SK-N-SH treated with all-trans-retinoic acid at 6 μM for 48 hours (cell line): ENCODE measurements around the gene RASSF10.

Source experiments
- ATAC-seq: fragments of 200-7000 bp; cut with Tn5 transposase; 3 replicates; pipeline ENCODE4 v1.9.1; 2020; ENCODE audit warnings: mild to moderate bottlenecking, moderate library complexity
- ARNTL ChIP-seq: fragments of 450-650 bp; formaldehyde crosslinking; IDR thresholded peaks from 2 replicates; pipeline ENCODE4 v1.5.0; 2020; ENCODE audit warnings: low read depth, mild to moderate bottlenecking, moderate library complexity, borderline replicate concordance
- BACH2 ChIP-seq: fragments of 250-450 bp; sonication (Bioruptor Pico); IDR thresholded peaks from 2 replicates; pipeline ENCODE4 v1.9.0; 2021; ENCODE audit warnings: mild to moderate bottlenecking, borderline replicate concordance
- CSDC2 ChIP-seq: fragments of 250-450 bp; sonication (Bioruptor Pico); IDR thresholded peaks from 2 replicates; pipeline ENCODE4 v1.5.0; 2020; ENCODE audit warnings: mild to moderate bottlenecking, moderate library complexity
- ESRRG ChIP-seq: fragments of 250-450 bp; sonication (Bioruptor Pico); IDR thresholded peaks from 2 replicates; pipeline ENCODE4 v1.6.1; 2021; ENCODE audit warnings: mild to moderate bottlenecking
- GLIS3 ChIP-seq: fragments of 250-450 bp; sonication (Bioruptor Pico); IDR thresholded peaks from 2 replicates; pipeline ENCODE4 v1.5.0; 2020; ENCODE audit warnings: mild to moderate bottlenecking, moderate library complexity
- ISL1 ChIP-seq: fragments of 250-450 bp; sonication (Bioruptor Pico); IDR thresholded peaks from 2 replicates; pipeline ENCODE4 v2.1.2; 2022; ENCODE audit warnings: mild to moderate bottlenecking, moderate library complexity
- OSR1 ChIP-seq: fragments of 250-450 bp; sonication (Bioruptor Pico); IDR thresholded peaks from 2 replicates; pipeline ENCODE4 v1.8.0; 2022; ENCODE audit warnings: moderate library complexity, mild to moderate bottlenecking, inconsistent platforms
- PPARA ChIP-seq: fragments of 250-450 bp; sonication (Bioruptor Pico); IDR thresholded peaks from 2 replicates; pipeline ENCODE4 v1.5.0; 2020; ENCODE audit warnings: mild to moderate bottlenecking, borderline replicate concordance
- RARB ChIP-seq: fragments of 250-450 bp; sonication (Bioruptor Pico); IDR thresholded peaks from 2 replicates; pipeline ENCODE4 v1.8.0; 2021; ENCODE audit warnings: mild to moderate bottlenecking, moderate library complexity
- TCF4 ChIP-seq: fragments of 250-450 bp; sonication (Bioruptor Pico); IDR thresholded peaks from 2 replicates; pipeline ENCODE4 v1.8.0; 2021; ENCODE audit warnings: mild to moderate bottlenecking, moderate library complexity, borderline replicate concordance
- ZC3H10 ChIP-seq: fragments of 250-450 bp; sonication (Bioruptor Pico); IDR thresholded peaks from 2 replicates; pipeline ENCODE4 v1.5.1; 2021; ENCODE audit warnings: mild to moderate bottlenecking, moderate library complexity
- ZFP3 ChIP-seq: fragments of 250-450 bp; sonication (Bioruptor Pico); IDR thresholded peaks from 2 replicates; pipeline ENCODE4 v1.5.0; 2020; ENCODE audit warnings: mild to moderate bottlenecking, moderate library complexity
- ZFP30 ChIP-seq: fragments of 450-650 bp; formaldehyde crosslinking; IDR thresholded peaks from 2 replicates; pipeline ENCODE4 v1.5.0; 2022; ENCODE audit warnings: mild to moderate bottlenecking, moderate library complexity
- ZNF565 ChIP-seq: fragments of 450-650 bp; formaldehyde crosslinking; conservative IDR thresholded peaks from 2 replicates; pipeline ENCODE4 v1.5.0; 2020; ENCODE audit warnings: low read depth, mild to moderate bottlenecking, moderate library complexity
- ZNF70 ChIP-seq: fragments of 450-650 bp; formaldehyde crosslinking; IDR thresholded peaks from 2 replicates; pipeline ENCODE4 v1.5.0; 2020; ENCODE audit warnings: mild to moderate bottlenecking, moderate library complexity
- ZNF8 ChIP-seq: fragments of 450-650 bp; formaldehyde crosslinking; IDR thresholded peaks from 2 replicates; pipeline ENCODE4 v1.5.0; 2020; ENCODE audit warnings: mild to moderate bottlenecking, moderate library complexity
- TF ChIP-seq, protein P1 (sequence below): fragments of 250-450 bp; sonication (Bioruptor Pico); IDR thresholded peaks from 2 replicates; pipeline ENCODE4 v1.5.1; 2021; ENCODE audit warnings: mild to moderate bottlenecking, moderate library complexity
- TF ChIP-seq, protein P2 (sequence below): fragments of 250-450 bp; sonication (Bioruptor Pico); IDR thresholded peaks from 2 replicates; pipeline ENCODE4 v1.8.0; 2021; ENCODE audit warnings: low read depth, mild to moderate bottlenecking, moderate library complexity, borderline replicate concordance
- TF ChIP-seq, protein P3 (sequence below): fragments of 250-450 bp; sonication (Bioruptor Pico); IDR thresholded peaks from 2 replicates; pipeline ENCODE4 v1.5.0; 2020; ENCODE audit warnings: mild to moderate bottlenecking, moderate library complexity
- TF ChIP-seq, protein P4 (sequence below): fragments of 250-450 bp; sonication (Bioruptor Pico); IDR thresholded peaks from 2 replicates; pipeline ENCODE4 v1.8.0; 2020; ENCODE audit warnings: mild to moderate bottlenecking, moderate library complexity, borderline replicate concordance
- TF ChIP-seq, protein P5 (sequence below): fragments of 250-450 bp; sonication (Bioruptor Pico); IDR thresholded peaks from 2 replicates; pipeline ENCODE4 v1.5.1; 2020; ENCODE audit warnings: low read depth, mild to moderate bottlenecking, moderate library complexity

RASSF10 gene

DNA sequence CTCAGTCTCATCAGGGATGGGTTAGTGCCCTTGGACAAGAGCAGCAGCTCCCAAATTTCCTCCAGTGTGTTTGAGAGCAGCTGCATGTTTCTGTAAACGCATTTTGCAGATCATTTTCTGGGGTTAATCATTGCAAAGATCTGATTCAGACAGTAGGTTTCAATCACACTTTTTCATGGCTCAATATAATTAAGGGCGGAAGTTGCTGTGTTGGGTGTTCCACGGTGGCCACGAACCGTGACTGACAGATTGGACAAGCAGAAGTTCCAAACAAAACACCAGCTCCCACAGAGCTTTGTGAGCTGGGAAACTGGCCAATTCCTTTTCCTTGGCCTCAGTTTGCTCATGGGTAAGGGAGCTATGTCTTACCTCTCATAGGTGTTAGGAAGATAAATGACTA, 8.4 kb upstream of the RASSF10 start:
- no peak for ATAC-seq

DNA sequence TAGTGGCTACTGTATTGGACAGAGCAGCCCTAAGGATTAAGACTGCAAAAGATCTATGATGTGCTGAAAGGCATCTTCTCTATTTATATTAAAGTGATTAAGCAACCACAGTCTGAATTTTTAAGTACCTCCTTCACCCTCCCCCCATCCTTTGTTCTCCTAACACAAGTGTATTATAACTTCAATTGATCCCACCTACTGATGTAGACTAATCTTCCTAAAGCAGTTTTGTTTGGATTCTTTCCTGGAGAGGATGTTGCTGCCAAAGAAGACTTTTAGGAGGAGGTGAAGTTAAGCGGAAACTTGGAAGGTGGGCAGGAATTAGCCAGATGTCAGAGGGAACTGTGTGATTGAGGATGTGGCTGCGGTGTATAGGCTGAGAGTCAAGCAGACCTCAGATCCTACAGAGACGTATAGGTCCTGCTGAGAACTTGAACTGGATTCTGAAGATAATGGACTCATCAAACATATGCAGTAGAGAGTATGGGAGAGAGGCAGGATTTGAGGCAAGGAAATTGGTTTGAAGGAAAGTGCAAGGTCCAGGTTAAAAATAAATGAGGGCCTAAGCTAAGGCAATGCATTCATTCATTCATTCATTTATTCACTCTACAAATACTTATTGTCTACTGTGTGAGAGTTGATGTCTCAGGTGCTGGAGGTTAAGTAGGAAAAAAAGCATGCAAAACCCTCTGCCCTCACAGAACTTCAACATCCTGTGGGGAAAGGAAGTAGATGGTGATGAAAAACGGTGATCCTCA, 5.2 kb upstream of the RASSF10 start:
- no peak for ATAC-seq
- TF ChIP-seq, protein P1, sequence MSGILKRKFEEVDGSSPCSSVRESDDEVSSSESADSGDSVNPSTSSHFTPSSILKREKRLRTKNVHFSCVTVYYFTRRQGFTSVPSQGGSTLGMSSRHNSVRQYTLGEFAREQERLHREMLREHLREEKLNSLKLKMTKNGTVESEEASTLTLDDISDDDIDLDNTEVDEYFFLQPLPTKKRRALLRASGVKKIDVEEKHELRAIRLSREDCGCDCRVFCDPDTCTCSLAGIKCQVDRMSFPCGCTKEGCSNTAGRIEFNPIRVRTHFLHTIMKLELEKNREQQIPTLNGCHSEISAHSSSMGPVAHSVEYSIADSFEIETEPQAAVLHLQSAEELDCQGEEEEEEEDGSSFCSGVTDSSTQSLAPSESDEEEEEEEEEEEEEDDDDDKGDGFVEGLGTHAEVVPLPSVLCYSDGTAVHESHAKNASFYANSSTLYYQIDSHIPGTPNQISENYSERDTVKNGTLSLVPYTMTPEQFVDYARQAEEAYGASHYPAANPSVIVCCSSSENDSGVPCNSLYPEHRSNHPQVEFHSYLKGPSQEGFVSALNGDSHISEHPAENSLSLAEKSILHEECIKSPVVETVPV = no peak
- no peak for TF ChIP-seq GLIS3 (CRISPR knock-in tag)
- TF ChIP-seq, protein P2, sequence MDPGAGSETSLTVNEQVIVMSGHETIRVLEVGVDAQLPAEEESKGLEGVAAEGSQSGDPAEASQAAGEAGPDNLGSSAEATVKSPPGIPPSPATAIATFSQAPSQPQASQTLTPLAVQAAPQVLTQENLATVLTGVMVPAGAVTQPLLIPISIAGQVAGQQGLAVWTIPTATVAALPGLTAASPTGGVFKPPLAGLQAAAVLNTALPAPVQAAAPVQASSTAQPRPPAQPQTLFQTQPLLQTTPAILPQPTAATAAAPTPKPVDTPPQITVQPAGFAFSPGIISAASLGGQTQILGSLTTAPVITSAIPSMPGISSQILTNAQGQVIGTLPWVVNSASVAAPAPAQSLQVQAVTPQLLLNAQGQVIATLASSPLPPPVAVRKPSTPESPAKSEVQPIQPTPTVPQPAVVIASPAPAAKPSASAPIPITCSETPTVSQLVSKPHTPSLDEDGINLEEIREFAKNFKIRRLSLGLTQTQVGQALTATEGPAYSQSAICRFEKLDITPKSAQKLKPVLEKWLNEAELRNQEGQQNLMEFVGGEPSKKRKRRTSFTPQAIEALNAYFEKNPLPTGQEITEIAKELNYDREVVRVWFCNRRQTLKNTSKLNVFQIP (CRISPR knock-in tag) = no peak
- no peak for TF ChIP-seq OSR1 (CRISPR knock-in tag)
- TF ChIP-seq BACH2 (CRISPR knock-in tag) = no peak
- no peak for TF ChIP-seq ZNF70 (CRISPR knock-in tag)
- no peak for TF ChIP-seq ZNF565 (CRISPR knock-in tag)
- TF ChIP-seq ARNTL (CRISPR knock-in tag) = no peak
- TF ChIP-seq, protein P3, sequence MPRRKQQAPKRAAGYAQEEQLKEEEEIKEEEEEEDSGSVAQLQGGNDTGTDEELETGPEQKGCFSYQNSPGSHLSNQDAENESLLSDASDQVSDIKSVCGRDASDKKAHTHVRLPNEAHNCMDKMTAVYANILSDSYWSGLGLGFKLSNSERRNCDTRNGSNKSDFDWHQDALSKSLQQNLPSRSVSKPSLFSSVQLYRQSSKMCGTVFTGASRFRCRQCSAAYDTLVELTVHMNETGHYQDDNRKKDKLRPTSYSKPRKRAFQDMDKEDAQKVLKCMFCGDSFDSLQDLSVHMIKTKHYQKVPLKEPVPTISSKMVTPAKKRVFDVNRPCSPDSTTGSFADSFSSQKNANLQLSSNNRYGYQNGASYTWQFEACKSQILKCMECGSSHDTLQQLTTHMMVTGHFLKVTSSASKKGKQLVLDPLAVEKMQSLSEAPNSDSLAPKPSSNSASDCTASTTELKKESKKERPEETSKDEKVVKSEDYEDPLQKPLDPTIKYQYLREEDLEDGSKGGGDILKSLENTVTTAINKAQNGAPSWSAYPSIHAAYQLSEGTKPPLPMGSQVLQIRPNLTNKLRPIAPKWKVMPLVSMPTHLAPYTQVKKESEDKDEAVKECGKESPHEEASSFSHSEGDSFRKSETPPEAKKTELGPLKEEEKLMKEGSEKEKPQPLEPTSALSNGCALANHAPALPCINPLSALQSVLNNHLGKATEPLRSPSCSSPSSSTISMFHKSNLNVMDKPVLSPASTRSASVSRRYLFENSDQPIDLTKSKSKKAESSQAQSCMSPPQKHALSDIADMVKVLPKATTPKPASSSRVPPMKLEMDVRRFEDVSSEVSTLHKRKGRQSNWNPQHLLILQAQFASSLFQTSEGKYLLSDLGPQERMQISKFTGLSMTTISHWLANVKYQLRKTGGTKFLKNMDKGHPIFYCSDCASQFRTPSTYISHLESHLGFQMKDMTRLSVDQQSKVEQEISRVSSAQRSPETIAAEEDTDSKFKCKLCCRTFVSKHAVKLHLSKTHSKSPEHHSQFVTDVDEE (CRISPR knock-in tag) = no peak
- TF ChIP-seq CSDC2 (CRISPR knock-in tag) = no peak
- TF ChIP-seq, protein P4, sequence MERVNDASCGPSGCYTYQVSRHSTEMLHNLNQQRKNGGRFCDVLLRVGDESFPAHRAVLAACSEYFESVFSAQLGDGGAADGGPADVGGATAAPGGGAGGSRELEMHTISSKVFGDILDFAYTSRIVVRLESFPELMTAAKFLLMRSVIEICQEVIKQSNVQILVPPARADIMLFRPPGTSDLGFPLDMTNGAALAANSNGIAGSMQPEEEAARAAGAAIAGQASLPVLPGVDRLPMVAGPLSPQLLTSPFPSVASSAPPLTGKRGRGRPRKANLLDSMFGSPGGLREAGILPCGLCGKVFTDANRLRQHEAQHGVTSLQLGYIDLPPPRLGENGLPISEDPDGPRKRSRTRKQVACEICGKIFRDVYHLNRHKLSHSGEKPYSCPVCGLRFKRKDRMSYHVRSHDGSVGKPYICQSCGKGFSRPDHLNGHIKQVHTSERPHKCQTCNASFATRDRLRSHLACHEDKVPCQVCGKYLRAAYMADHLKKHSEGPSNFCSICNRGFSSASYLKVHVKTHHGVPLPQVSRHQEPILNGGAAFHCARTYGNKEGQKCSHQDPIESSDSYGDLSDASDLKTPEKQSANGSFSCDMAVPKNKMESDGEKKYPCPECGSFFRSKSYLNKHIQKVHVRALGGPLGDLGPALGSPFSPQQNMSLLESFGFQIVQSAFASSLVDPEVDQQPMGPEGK (CRISPR knock-in tag) = no peak
- no peak for TF ChIP-seq ZC3H10
- no peak for TF ChIP-seq ESRRG (CRISPR knock-in tag)
- no peak for TF ChIP-seq ISL1 (CRISPR knock-in tag)
- TF ChIP-seq ZFP3 = no peak
- TF ChIP-seq ZFP30 (CRISPR knock-in tag) = no peak
- no peak for TF ChIP-seq ZNF8 (CRISPR knock-in tag)

More for the DNA sequence above, 8.4 kb upstream of the RASSF10 start:
- TF ChIP-seq, protein P3 (CRISPR knock-in tag) = no peak
- TF ChIP-seq, protein P4 (CRISPR knock-in tag) = no peak
- no peak for TF ChIP-seq RARB (CRISPR knock-in tag)
- TF ChIP-seq PPARA (CRISPR knock-in tag) = no peak
- TF ChIP-seq ESRRG (CRISPR knock-in tag) = no peak
- TF ChIP-seq TCF4 (CRISPR knock-in tag) = no peak
- TF ChIP-seq, protein P5, sequence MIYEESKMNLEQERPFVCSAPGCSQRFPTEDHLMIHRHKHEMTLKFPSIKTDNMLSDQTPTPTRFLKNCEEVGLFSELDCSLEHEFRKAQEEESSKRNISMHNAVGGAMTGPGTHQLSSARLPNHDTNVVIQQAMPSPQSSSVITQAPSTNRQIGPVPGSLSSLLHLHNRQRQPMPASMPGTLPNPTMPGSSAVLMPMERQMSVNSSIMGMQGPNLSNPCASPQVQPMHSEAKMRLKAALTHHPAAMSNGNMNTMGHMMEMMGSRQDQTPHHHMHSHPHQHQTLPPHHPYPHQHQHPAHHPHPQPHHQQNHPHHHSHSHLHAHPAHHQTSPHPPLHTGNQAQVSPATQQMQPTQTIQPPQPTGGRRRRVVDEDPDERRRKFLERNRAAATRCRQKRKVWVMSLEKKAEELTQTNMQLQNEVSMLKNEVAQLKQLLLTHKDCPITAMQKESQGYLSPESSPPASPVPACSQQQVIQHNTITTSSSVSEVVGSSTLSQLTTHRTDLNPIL = no peak
- TF ChIP-seq ZC3H10 = no peak
- TF ChIP-seq ZFP30 (CRISPR knock-in tag) = no peak
- TF ChIP-seq ZNF565 (CRISPR knock-in tag) = no peak
- TF ChIP-seq CSDC2 (CRISPR knock-in tag) = no peak
- TF ChIP-seq ARNTL (CRISPR knock-in tag) = no peak
- TF ChIP-seq BACH2 (CRISPR knock-in tag) = no peak
